Limb (tissue), 2 donors: ENCODE results near the gene EXOC3L1.

Experiments
- DNase-seq, 2 donors: peaks; one replicate each; pipeline ENCODE4 v3.0.0-alpha.2; 2016; ENCODE audit errors: extremely low spot score in 2 of 2

EXOC3L1 gene

GRCh38 chr16:67165121-67166078, 24.5 kb downstream of the EXOC3L1 start:
- peak in 1 of 2 donors; percentile 41 for DNase-seq

- peak in 1 of 2 donors; percentile 46 for DNase-seq
Observed at GRCh38 chr16:67164599-67165061, 25.3 kb downstream of the EXOC3L1 start, which contains the start of gene HSF4. HSF4 (plus strand) TSS chr16:67164745; CDS start chr16:67164812, 67 bp downstream.

- DNase-seq: no peak
Observed at GRCh38 chr16:67163999-67164558, 25.9 kb downstream of the EXOC3L1 start.

- DNase-seq: peak in 1 of 2 donors; percentile 81
Observed at GRCh38 chr16:67163164-67163998, 26.6 kb downstream of the EXOC3L1 start.

- DNase-seq: no peak
Observed at GRCh38 chr16:67162506-67163163, 27.3 kb downstream of the EXOC3L1 start.

GRCh38 chr16:67161595-67162058, 28.3 kb downstream of the EXOC3L1 start:
- DNase-seq: peak in 1 of 2 donors; percentile 23

GRCh38 chr16:67158637-67159600, 31.0 kb downstream of the EXOC3L1 start:
- peak in 1 of 2 donors; percentile 43 for DNase-seq

GRCh38 chr16:67157892-67158635, 31.9 kb downstream of the EXOC3L1 start:
- no peak for DNase-seq

- no peak for DNase-seq
Observed at GRCh38 chr16:67157106-67157748, 32.7 kb downstream of the EXOC3L1 start.

- no peak for DNase-seq
Observed at GRCh38 chr16:67156143-67156844, 33.6 kb downstream of the EXOC3L1 start.

GRCh38 chr16:67155295-67156142, 34.4 kb downstream of the EXOC3L1 start:
- peak; percentile 76 to 88 for DNase-seq

- no peak for DNase-seq
Observed at GRCh38 chr16:67154578-67155294, 35.2 kb downstream of the EXOC3L1 start.

GRCh38 chr16:67151431-67152097, 38.4 kb downstream of the EXOC3L1 start:
- no peak for DNase-seq

- DNase-seq: peak; percentile 70 to 82
Observed at GRCh38 chr16:67150833-67151396, 39.0 kb downstream of the EXOC3L1 start, which contains the start of gene B3GNT9. B3GNT9 (minus strand) TSS chr16:67150998; CDS start chr16:67150485, 513 bp downstream.
